Nephron (organoid): Measurements from ENCODE around the gene PDCD7.
"Not testable (repeated sequence)": the region's sequence is repeated elsewhere in the genome, so short reads cannot be mapped to it uniquely, and the experiment has no call there.

Experiments used
- H3K27ac Mint-ChIP-seq, 3 experiments: 2 replicates each; pipeline ENCODE4 v1.8.0; 2020; ENCODE audit warnings: mixed read lengths in 3 of 3, mild to moderate bottlenecking in 2 of 3, moderate library complexity in 1 of 3
- H3K27me3 Mint-ChIP-seq: 2 replicates; pipeline ENCODE4 v1.8.0; 2021; ENCODE audit warnings: low read depth, mild to moderate bottlenecking, moderate library complexity, mixed read lengths
- H3K36me3 Mint-ChIP-seq: 2 replicates; pipeline ENCODE4 v1.8.0; 2020; ENCODE audit warnings: low read depth, mixed read lengths
- H3K4me1 Mint-ChIP-seq: 2 replicates; pipeline ENCODE4 v1.8.0; 2020; ENCODE audit warnings: mixed read lengths
- H3K4me3 Mint-ChIP-seq, 3 experiments: 2 replicates each; pipeline ENCODE4 v1.8.0; 2020; ENCODE audit warnings: mild to moderate bottlenecking in 3 of 3, mixed read lengths in 3 of 3, moderate library complexity in 2 of 3
- H3K9me3 Mint-ChIP-seq: 2 replicates; pipeline ENCODE4 v1.8.0; 2020; ENCODE audit warnings: mixed read lengths
- TF ChIP-seq, protein P1 (sequence below), 3 experiments: fragments of 200-600 bp; sonication (generic); IDR thresholded peaks; one replicate each; pipeline ENCODE4 v1.5.0; 2021; ENCODE audit warnings: antibody characterized with exemption in 3 of 3; ENCODE audit not compliant: unreplicated experiment in 3 of 3

Gene PDCD7

GRCh38 chr15:65077291-65077980, 56.2 kb downstream of the PDCD7 start:
- H3K4me1 Mint-ChIP-seq: peaks cover 48% of the 10 kb centered on the region
- H3K36me3 Mint-ChIP-seq: no peaks in the 10 kb centered on the region
- TF ChIP-seq, protein P1, sequence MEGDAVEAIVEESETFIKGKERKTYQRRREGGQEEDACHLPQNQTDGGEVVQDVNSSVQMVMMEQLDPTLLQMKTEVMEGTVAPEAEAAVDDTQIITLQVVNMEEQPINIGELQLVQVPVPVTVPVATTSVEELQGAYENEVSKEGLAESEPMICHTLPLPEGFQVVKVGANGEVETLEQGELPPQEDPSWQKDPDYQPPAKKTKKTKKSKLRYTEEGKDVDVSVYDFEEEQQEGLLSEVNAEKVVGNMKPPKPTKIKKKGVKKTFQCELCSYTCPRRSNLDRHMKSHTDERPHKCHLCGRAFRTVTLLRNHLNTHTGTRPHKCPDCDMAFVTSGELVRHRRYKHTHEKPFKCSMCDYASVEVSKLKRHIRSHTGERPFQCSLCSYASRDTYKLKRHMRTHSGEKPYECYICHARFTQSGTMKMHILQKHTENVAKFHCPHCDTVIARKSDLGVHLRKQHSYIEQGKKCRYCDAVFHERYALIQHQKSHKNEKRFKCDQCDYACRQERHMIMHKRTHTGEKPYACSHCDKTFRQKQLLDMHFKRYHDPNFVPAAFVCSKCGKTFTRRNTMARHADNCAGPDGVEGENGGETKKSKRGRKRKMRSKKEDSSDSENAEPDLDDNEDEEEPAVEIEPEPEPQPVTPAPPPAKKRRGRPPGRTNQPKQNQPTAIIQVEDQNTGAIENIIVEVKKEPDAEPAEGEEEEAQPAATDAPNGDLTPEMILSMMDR (IDR thresholded peaks at IDR 0.05; ENCODE audit: unreplicated experiment in 3 of 3): no peak

GRCh38 chr15:65076486-65077290, 56.9 kb downstream of the PDCD7 start, which contains the start of gene KBTBD13:
Gene KBTBD13 (plus strand): TSS chr15:65076746. CDS start chr15:65076816, 70 bp downstream.
- TF ChIP-seq, protein P1 (IDR thresholded peaks at IDR 0.05; ENCODE audit: unreplicated experiment in 3 of 3): no peak
- Mint-ChIP-seq H3K9me3 (no peaks in the 10 kb centered on the region), H3K36me3 (no peaks in the 10 kb centered on the region), H3K4me3 (no peak within 1 kb of the TSS), H3K4me1 (peaks cover 49% of the 10 kb centered on the region), H3K27ac (peak within 1 kb of the TSS; percentile 73 to 89 (median 84)), H3K27me3 (peaks cover 10% of the 10 kb centered on the region)

More at GRCh38 chr15:65077291-65077980, 56.2 kb downstream of the PDCD7 start:
- peaks cover 12% of the 10 kb centered on the region for H3K27me3 Mint-ChIP-seq
- H3K9me3 Mint-ChIP-seq: no peaks in the 10 kb centered on the region
- H3K4me3 Mint-ChIP-seq: no peak overlapping the region
- H3K27ac Mint-ChIP-seq: peak overlapping the region; percentile 70 to 84 (median 81)

DNA sequence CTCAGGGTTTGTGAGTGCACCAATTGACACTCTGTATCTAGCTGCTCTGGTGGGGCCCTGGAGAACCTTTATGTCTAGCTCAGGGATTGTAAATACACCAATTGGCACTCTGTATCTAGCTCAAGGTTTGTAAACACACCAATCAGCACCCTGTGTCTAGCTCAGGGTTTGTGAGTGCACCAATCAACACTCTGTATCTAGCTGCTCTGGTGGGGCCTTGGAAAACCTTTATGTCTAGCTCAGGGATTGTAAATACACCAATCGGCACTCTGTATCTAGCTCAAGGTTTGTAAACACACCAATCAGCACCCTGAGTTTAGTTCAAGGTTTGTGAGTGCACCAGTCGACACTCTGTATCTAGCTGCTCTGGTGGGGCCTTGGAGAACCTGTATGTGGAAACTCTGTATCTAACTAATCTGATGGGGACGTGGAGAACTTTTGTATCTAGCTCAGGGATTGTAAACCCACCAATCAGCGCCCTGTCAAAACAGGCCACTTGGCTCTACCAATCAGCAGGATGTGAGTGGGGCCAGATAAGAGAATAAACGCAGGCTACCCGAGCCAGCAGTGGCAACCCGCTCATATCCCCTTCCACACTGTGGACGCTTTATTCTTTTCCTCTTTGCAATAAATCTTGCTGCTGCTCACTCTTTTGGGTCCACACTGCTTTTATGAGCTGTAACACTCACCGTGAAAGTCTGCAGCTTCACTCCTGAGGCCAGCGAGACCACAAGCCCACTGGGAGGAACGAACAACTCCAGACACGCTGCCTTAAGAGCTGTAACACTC, 57.8 kb downstream of the PDCD7 start:
- H3K27me3 Mint-ChIP-seq, H3K9me3 Mint-ChIP-seq, H3K4me3 Mint-ChIP-seq, H3K36me3 Mint-ChIP-seq: not testable (repeated sequence)
- Mint-ChIP-seq H3K27ac (peak overlapping the region; percentile 73 to 89 (median 77)), H3K4me1 (peaks cover 49% of the 10 kb centered on the region)

- not testable (repeated sequence) for H3K9me3 Mint-ChIP-seq, H3K27ac Mint-ChIP-seq, H3K27me3 Mint-ChIP-seq, H3K36me3 Mint-ChIP-seq, H3K4me3 Mint-ChIP-seq
- peaks cover 56% of the 10 kb centered on the region for H3K4me1 Mint-ChIP-seq
Observed at GRCh38 chr15:65074946-65075345, 58.7 kb downstream of the PDCD7 start.

DNA sequence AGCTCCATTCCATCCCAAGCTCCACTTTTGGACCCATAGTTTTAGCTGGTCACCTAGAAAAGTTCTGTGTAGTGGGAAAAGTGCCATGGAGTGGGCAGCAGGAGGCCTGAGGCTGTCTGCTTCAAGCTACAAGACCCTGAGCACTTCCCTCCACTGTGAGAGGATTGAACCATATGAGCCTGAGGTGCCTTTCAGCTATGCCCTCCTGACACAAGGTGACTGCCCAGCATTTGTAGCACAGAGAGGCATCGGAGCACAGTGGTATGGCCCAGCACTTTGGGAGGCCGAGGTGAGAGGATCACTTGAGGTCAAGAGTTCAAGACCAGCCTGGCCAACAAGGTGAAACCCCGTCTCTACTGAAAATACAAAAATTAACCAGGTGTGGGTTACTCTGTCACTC, 61.0 kb downstream of the PDCD7 start:
- no peak overlapping the region for H3K4me3 Mint-ChIP-seq
- H3K27ac Mint-ChIP-seq: peak overlapping the region; percentile 89 to 99 (median 99)
- H3K36me3 Mint-ChIP-seq: no peaks in the 10 kb centered on the region
- peaks cover 58% of the 10 kb centered on the region for H3K4me1 Mint-ChIP-seq
- peaks cover 10% of the 10 kb centered on the region for H3K27me3 Mint-ChIP-seq
- H3K9me3 Mint-ChIP-seq: no peaks in the 10 kb centered on the region
- TF ChIP-seq, protein P1 (IDR thresholded peaks at IDR 0.05; ENCODE audit: unreplicated experiment in 3 of 3): no peak

DNA sequence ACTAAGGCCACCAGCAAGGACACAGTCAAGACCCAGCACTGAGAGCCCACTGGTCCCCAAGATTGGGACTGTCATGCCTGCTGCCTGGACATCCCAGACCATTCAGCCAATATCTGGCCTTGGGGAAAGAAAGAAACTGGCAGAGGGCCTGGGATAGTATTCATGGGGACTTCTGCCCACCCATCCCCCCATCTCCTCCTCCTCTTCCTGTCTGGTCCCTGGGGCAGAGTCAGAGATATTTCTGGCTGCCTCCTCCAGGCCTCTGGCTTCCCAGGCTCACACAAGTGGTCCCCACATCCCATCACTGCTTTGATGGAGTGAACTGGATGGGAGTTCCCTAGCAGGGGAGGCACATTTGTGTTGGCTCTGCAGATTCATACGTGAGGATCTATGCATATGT, 61.6 kb downstream of the PDCD7 start:
- Mint-ChIP-seq H3K27ac (peak overlapping the region; percentile 89 to 99 (median 99)), H3K36me3 (no peaks in the 10 kb centered on the region), H3K27me3 (peaks cover 13% of the 10 kb centered on the region), H3K4me1 (peaks cover 62% of the 10 kb centered on the region), H3K9me3 (no peaks in the 10 kb centered on the region), H3K4me3 (peak overlapping the region in 2 of 3 experiments; percentile 60 to 61)
- TF ChIP-seq, protein P1 (IDR thresholded peaks at IDR 0.05; ENCODE audit: unreplicated experiment in 3 of 3): no peak
